Mesenchymal stem cell (in vitro differentiated cells and primary cell): ENCODE results near the gene TLX2.

Experiments
- DNase-seq: peaks from one replicate; pipeline ENCODE4 v3.0.0-alpha.2; 2013
- H2AFZ ChIP-seq: one replicate; pipeline ENCODE4 v1.6.1; 2013; ENCODE audit warnings: low read depth, mild to moderate bottlenecking, control low read depth, inconsistent platforms, low read length, moderate library complexity
- H2AK5ac ChIP-seq: 2 replicates; pipeline ENCODE4 v1.6.1; 2013; ENCODE audit warnings: low read length, moderate library complexity, mild to moderate bottlenecking, inconsistent platforms; ENCODE audit not compliant: severe bottlenecking
- H2BK120ac ChIP-seq: one replicate; pipeline ENCODE4 v1.6.1; 2013; ENCODE audit warnings: low read depth, mild to moderate bottlenecking, inconsistent platforms, low read length, moderate library complexity
- H2BK12ac ChIP-seq, 2 experiments: one replicate each; pipeline ENCODE4 v1.6.1; 2013; ENCODE audit warnings: inconsistent platforms in 2 of 2, low read length in 2 of 2, mild to moderate bottlenecking in 2 of 2, moderate library complexity in 2 of 2, control low read depth in 1 of 2
- H2BK15ac ChIP-seq: one replicate; pipeline ENCODE4 v1.6.1; 2013; ENCODE audit warnings: mild to moderate bottlenecking, low read depth, inconsistent platforms; ENCODE audit not compliant: poor library complexity, severe bottlenecking
- H2BK5ac ChIP-seq: 2 replicates; pipeline ENCODE4 v1.6.1; 2013; ENCODE audit warnings: low read depth, mild to moderate bottlenecking, low read length, control low read depth, inconsistent platforms; ENCODE audit not compliant: poor library complexity, severe bottlenecking
- H3K14ac ChIP-seq, 2 experiments: one replicate each; pipeline ENCODE4 v1.6.1; 2013; ENCODE audit warnings: inconsistent platforms in 2 of 2, low read length in 2 of 2, control low read depth in 1 of 2, mild to moderate bottlenecking in 1 of 2, moderate library complexity in 1 of 2
- H3K18ac ChIP-seq, 2 experiments: one replicate each; pipeline ENCODE4 v1.6.1; 2013; ENCODE audit warnings: inconsistent platforms in 2 of 2, low read length in 2 of 2, control low read depth in 1 of 2, low read depth in 1 of 2, mild to moderate bottlenecking in 1 of 2
- H3K23ac ChIP-seq, 2 experiments: one replicate each; pipeline ENCODE4 v1.6.1; 2013; ENCODE audit warnings: inconsistent platforms in 2 of 2, low read length in 2 of 2, mild to moderate bottlenecking in 2 of 2, moderate library complexity in 2 of 2, control low read depth in 1 of 2
- H3K27ac ChIP-seq: 2 replicates; pipeline ENCODE4 v1.5.1; 2013; ENCODE audit warnings: mild to moderate bottlenecking, moderate library complexity, low read length, control low read depth, inconsistent platforms; ENCODE audit not compliant: poor library complexity, severe bottlenecking
- H3K27me3 ChIP-seq, 2 experiments: 2 replicates each; pipeline versions ENCODE4 v1.6.1 to v1.7.0; 2013; ENCODE audit warnings: low read length in 2 of 2, mild to moderate bottlenecking in 2 of 2, moderate library complexity in 2 of 2, control low read depth in 1 of 2, inconsistent platforms in 1 of 2; ENCODE audit not compliant: control insufficient read depth in 1 of 2, insufficient read depth in 1 of 2
- H3K36me3 ChIP-seq, 2 experiments: 2 replicates each; pipeline versions ENCODE4 v1.6.1 to v1.7.0; 2013; ENCODE audit warnings: low read length in 2 of 2, control low read depth in 1 of 2, inconsistent platforms in 1 of 2, low read depth in 1 of 2, mild to moderate bottlenecking in 1 of 2; ENCODE audit not compliant: insufficient read depth in 2 of 2, control insufficient read depth in 1 of 2
- H3K4ac ChIP-seq, 2 experiments: one replicate each; pipeline ENCODE4 v1.6.1; 2013; ENCODE audit warnings: inconsistent platforms in 2 of 2, low read length in 2 of 2, mild to moderate bottlenecking in 2 of 2, moderate library complexity in 2 of 2, control low read depth in 1 of 2, low read depth in 1 of 2
- H3K4me1 ChIP-seq: 2 replicates; pipeline ENCODE4 v1.6.1; 2013; ENCODE audit warnings: low read depth, low read length, control low read depth; ENCODE audit not compliant: control insufficient read depth, insufficient read depth
- H3K4me2 ChIP-seq: 2 replicates; pipeline ENCODE4 v1.6.1; 2013; ENCODE audit warnings: low read length, mild to moderate bottlenecking, inconsistent platforms; ENCODE audit not compliant: poor library complexity, severe bottlenecking
- H3K4me3 ChIP-seq, 2 experiments: 2 replicates each; pipeline versions ENCODE4 v1.5.1 to v1.7.0; 2013; ENCODE audit warnings: low read length in 2 of 2, mild to moderate bottlenecking in 2 of 2, control low read depth in 1 of 2, low read depth in 1 of 2; ENCODE audit not compliant: insufficient read depth in 1 of 2
- H3K79me1 ChIP-seq: replicated peaks from 2 replicates; pipeline ENCODE4 v1.6.1; 2013; ENCODE audit warnings: mild to moderate bottlenecking, control low read depth, low read length, inconsistent platforms; ENCODE audit not compliant: poor library complexity, severe bottlenecking
- H3K9ac ChIP-seq: 2 replicates; pipeline ENCODE4 v1.7.0; 2013; ENCODE audit warnings: mild to moderate bottlenecking, low read length, moderate library complexity
- H3K9me3 ChIP-seq: 2 replicates; pipeline ENCODE4 v1.7.0; 2013; ENCODE audit warnings: mild to moderate bottlenecking, low read length; ENCODE audit not compliant: control insufficient read depth
- H4K8ac ChIP-seq: one replicate; pipeline ENCODE4 v1.6.1; 2013; ENCODE audit warnings: inconsistent platforms, mild to moderate bottlenecking, low read length, moderate library complexity
- H4K91ac ChIP-seq: one replicate; pipeline ENCODE4 v1.6.1; 2013; ENCODE audit warnings: mild to moderate bottlenecking, low read length, inconsistent platforms
- WGBS: methylation state at CpG from one replicate; pipeline ENCODE4 v1.1.7; 2013; ENCODE audit warnings: mixed read lengths; 5-methylcytosine and 5-hydroxymethylcytosine counted together

TLX2 gene

GRCh38 chr2:74513605-74514367 lies 464 bp upstream of the TLX2 start:
- H3K18ac ChIP-seq: no peak overlapping the region
- no peak overlapping the region for H2BK5ac ChIP-seq
- no peak overlapping the region for H2AFZ ChIP-seq
- H2AK5ac ChIP-seq: no peak overlapping the region
- no peak overlapping the region for H3K4me2 ChIP-seq
- H2BK15ac ChIP-seq: no peak overlapping the region
- H3K4me3 ChIP-seq: no peak overlapping the region
- no peak overlapping the region for H3K9ac ChIP-seq
- peak overlapping the region; percentile 20 for H4K91ac ChIP-seq
- no peak overlapping the region for H4K8ac ChIP-seq
- peak; percentile 35 for DNase-seq
- peaks cover 18% of the 10 kb centered on the region for H3K4me1 ChIP-seq
- 3% methylated on average over 49 of the region's 52 CpGs for WGBS
- H3K23ac ChIP-seq: peak overlapping the region in 1 of 2 experiments; percentile 79
- no peak overlapping the region for H3K4ac ChIP-seq
- peaks cover 0 to 3% of the 10 kb centered on the region in 2 experiments for H3K36me3 ChIP-seq
- H2BK12ac ChIP-seq: peak overlapping the region in 1 of 2 experiments; percentile 34
- H3K27me3 ChIP-seq: peaks cover 83 to 91% of the 10 kb centered on the region in 2 experiments
- H3K79me1 ChIP-seq: no peaks in the 10 kb centered on the region
- H3K27ac ChIP-seq: no peak overlapping the region
- H3K14ac ChIP-seq: no peak overlapping the region
- no peaks in the 10 kb centered on the region for H3K9me3 ChIP-seq
- H2BK120ac ChIP-seq: no peak overlapping the region

- no peak overlapping the region for H3K9ac ChIP-seq
- peak overlapping the region in 1 of 2 experiments; percentile 26 for H3K4me3 ChIP-seq
- H3K4me2 ChIP-seq: no peak overlapping the region
- no peak overlapping the region for H3K27ac ChIP-seq
- H3K27me3 ChIP-seq: peaks cover 97 to 99% of the 10 kb centered on the region in 2 experiments
- H3K18ac ChIP-seq: no peak overlapping the region
- H2BK12ac ChIP-seq: no peak overlapping the region
- peak overlapping the region in 1 of 2 experiments; percentile 87 for H3K23ac ChIP-seq
- H4K91ac ChIP-seq: no peak overlapping the region
- peaks cover 0 to 3% of the 10 kb centered on the region in 2 experiments for H3K36me3 ChIP-seq
- no peaks in the 10 kb centered on the region for H3K79me1 ChIP-seq
- no peak overlapping the region for H4K8ac ChIP-seq
- H2BK120ac ChIP-seq: no peak overlapping the region
- H3K14ac ChIP-seq: no peak overlapping the region
- H2BK15ac ChIP-seq: no peak overlapping the region
- H2AFZ ChIP-seq: peak overlapping the region; percentile 76
- no peak for DNase-seq
- H3K9me3 ChIP-seq: no peaks in the 10 kb centered on the region
- H3K4ac ChIP-seq: no peak overlapping the region
- H3K4me1 ChIP-seq: peaks cover 18% of the 10 kb centered on the region
- H2AK5ac ChIP-seq: no peak overlapping the region
- H2BK5ac ChIP-seq: no peak overlapping the region
- WGBS: 2% methylated on average over 50 of the region's 60 CpGs
These were observed 1.2 kb downstream of the TLX2 start for GRCh38 chr2:74515271-74515980.

- Histone ChIP-seq H4K91ac (no peak overlapping the region), H3K27me3 (peaks cover 96 to 97% of the 10 kb centered on the region in 2 experiments), H3K4me3 (no peak overlapping the region), H2BK120ac (no peak overlapping the region), H3K4me1 (peaks cover 18% of the 10 kb centered on the region), H3K9ac (no peak overlapping the region), H4K8ac (no peak overlapping the region), H2AFZ (peak overlapping the region; percentile 76), H2BK15ac (no peak overlapping the region), H2BK12ac (no peak overlapping the region), H3K4ac (no peak overlapping the region), H3K23ac (peak overlapping the region in 1 of 2 experiments; percentile 80), H3K14ac (no peak overlapping the region), H3K79me1 (no peaks in the 10 kb centered on the region), H2BK5ac (no peak overlapping the region), H3K18ac (peak overlapping the region in 1 of 2 experiments; percentile 42), H3K9me3 (no peaks in the 10 kb centered on the region), H3K4me2 (no peak overlapping the region), H3K27ac (no peak overlapping the region), H2AK5ac (no peak overlapping the region), H3K36me3 (peaks cover 0 to 3% of the 10 kb centered on the region in 2 experiments)
- WGBS: 15% methylated on average over 57 of the region's 72 CpGs
- DNase-seq: no peak
These were observed 1.9 kb downstream of the TLX2 start for GRCh38 chr2:74515981-74516633.

- H3K14ac ChIP-seq: no peak overlapping the region
- H2AK5ac ChIP-seq: no peak overlapping the region
- H3K27ac ChIP-seq: no peak overlapping the region
- no peak overlapping the region for H3K18ac ChIP-seq
- WGBS: 80% methylated on average over 12 of the region's 13 CpGs
- no peak overlapping the region for H3K23ac ChIP-seq
- H2BK5ac ChIP-seq: no peak overlapping the region
- no peak overlapping the region for H2AFZ ChIP-seq
- H3K79me1 ChIP-seq: no peaks in the 10 kb centered on the region
- H3K4me3 ChIP-seq: no peak overlapping the region
- no peak overlapping the region for H4K8ac ChIP-seq
- no peak overlapping the region for H3K4me2 ChIP-seq
- peaks cover 18% of the 10 kb centered on the region for H3K4me1 ChIP-seq
- no peak overlapping the region for H3K9ac ChIP-seq
- H3K9me3 ChIP-seq: no peaks in the 10 kb centered on the region
- H3K27me3 ChIP-seq: peaks cover 92 to 97% of the 10 kb centered on the region in 2 experiments
- H2BK12ac ChIP-seq: no peak overlapping the region
- no peak overlapping the region for H2BK120ac ChIP-seq
- no peak overlapping the region for H4K91ac ChIP-seq
- no peak overlapping the region for H2BK15ac ChIP-seq
- H3K36me3 ChIP-seq: peaks cover 0 to 3% of the 10 kb centered on the region in 2 experiments
- no peak for DNase-seq
- H3K4ac ChIP-seq: no peak overlapping the region
These were observed 2.4 kb downstream of the TLX2 start for GRCh38 chr2:74516650-74517049.
